IPS-20b (cell line): ENCODE data around the gene TRIM16.
A peak's percentile ranks its signal among the peaks of the same experiment; 100 is the strongest.
"Not testable (repeated sequence)": the region's sequence is repeated elsewhere in the genome, so short reads cannot be mapped to it uniquely, and the experiment has no call there.

Experiments
- H3K27ac ChIP-seq: one replicate; pipeline ENCODE4 v1.5.1; 2013; ENCODE audit warnings: low read length
- H3K27me3 ChIP-seq: 2 replicates; pipeline ENCODE4 v1.6.1; 2013; ENCODE audit warnings: mild to moderate bottlenecking, low read length, inconsistent platforms; ENCODE audit not compliant: insufficient read depth
- H3K36me3 ChIP-seq: 2 replicates; pipeline ENCODE4 v1.6.1; 2013; ENCODE audit warnings: low read depth, mild to moderate bottlenecking, inconsistent platforms, low read length, moderate library complexity; ENCODE audit not compliant: insufficient read depth
- H3K4me1 ChIP-seq: 2 replicates; pipeline ENCODE4 v1.6.1; 2013; ENCODE audit warnings: mild to moderate bottlenecking, control low read depth, inconsistent platforms, low read length, moderate library complexity; ENCODE audit not compliant: insufficient read depth
- H3K4me3 ChIP-seq: 2 replicates; pipeline ENCODE4 v1.5.1; 2013; ENCODE audit warnings: mild to moderate bottlenecking, low read length, inconsistent platforms
- H3K9ac ChIP-seq: 2 replicates; pipeline ENCODE4 v1.6.1; 2013; ENCODE audit warnings: low read depth, mild to moderate bottlenecking, inconsistent platforms, low read length, moderate library complexity
- H3K9me3 ChIP-seq: 2 replicates; pipeline ENCODE4 v1.6.1; 2013; ENCODE audit warnings: mild to moderate bottlenecking, low read depth, low read length, inconsistent platforms; ENCODE audit not compliant: insufficient read depth

TRIM16 gene

DNA sequence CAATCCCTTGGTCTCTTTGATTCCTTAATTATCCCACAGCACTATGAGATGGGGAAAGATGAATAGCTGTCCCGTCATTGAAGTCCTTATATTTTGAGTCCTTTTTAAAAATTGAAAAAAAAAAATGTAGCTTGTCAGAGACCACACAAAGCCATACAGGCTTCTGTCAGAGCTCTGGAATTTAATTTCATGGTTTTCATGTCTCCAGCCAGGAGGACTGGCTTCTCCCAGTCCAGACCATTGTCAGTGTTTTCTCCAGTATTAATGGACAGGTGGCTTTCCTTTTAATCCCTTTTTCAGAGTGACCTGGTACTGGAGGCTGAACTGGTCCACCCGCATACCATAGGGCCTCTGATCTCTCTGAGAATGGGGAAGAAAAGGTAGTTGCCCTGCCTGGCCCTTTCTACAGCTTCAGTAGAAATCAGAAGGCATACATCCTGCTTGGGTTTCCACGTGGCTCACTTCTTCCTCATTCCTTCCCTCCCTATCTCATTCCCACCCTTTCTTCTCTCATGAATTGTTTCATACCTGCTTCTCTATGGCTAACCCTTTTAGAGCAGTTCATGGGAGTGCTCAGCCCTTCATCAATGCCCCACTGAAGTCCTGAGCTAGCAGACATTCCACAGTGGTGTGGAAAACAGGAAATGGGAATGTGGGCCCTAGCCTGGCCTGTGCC lies 29.1 kb downstream of the TRIM16 start:
- no peaks in the 10 kb centered on the region for H3K9me3 ChIP-seq
- peak overlapping the region; percentile 2; the same call in 1 of the 2 replicates for H3K9ac ChIP-seq
- H3K36me3 ChIP-seq = peaks cover 27% of the 10 kb centered on the region
- H3K4me1 ChIP-seq = peaks cover 19% of the 10 kb centered on the region
- H3K27ac ChIP-seq = no peak overlapping the region
- no peaks in the 10 kb centered on the region for H3K27me3 ChIP-seq
- H3K4me3 ChIP-seq = no peak overlapping the region

DNA sequence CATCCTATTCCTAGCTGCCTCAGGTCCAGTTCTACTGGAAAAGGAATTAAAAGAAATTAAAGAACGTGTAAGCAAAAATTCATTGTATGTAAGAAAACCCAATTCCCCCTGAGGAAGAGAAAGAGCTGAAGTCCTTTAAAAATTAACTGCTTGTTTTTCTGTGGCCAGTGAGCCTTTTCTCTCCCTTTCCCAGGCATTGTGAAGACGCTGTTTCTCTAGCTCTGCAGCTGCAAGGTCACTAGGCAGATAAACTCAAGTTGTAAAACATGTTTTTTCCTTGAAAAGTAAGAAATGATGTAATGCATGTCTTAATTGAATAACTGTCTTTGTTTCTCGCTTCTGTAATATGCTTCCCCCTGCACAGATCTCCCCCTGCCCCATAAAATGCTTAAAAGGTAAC lies 29.7 kb downstream of the TRIM16 start:
- peaks cover 22% of the 10 kb centered on the region for H3K36me3 ChIP-seq
- H3K9ac ChIP-seq, H3K4me3 ChIP-seq, H3K27ac ChIP-seq, H3K27me3 ChIP-seq, H3K9me3 ChIP-seq: not testable (repeated sequence)
- H3K4me1 ChIP-seq = peaks cover 19% of the 10 kb centered on the region

DNA sequence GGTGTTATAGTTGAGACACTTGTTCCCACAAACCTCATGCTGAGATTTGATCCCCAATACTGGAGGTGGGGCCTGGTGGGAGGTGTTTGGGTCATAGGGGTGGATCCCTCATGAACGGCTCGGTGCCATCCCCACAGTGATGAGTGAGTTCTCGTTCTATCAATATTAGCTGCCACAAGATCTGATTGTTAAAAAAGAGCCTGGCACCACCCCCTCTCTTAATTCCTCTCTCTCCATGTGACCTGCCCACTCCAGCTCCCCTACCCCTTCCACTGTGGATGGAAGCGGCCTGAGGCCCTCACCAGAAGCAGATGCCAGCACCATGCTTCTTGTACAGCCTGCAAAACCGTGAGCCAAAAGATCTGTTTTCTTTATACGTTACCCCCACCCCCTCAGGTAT lies 31.2 kb downstream of the TRIM16 start:
- Histone ChIP-seq H3K4me3 (no peak overlapping the region), H3K27ac (no peak overlapping the region), H3K9ac (no peak overlapping the region)

DNA sequence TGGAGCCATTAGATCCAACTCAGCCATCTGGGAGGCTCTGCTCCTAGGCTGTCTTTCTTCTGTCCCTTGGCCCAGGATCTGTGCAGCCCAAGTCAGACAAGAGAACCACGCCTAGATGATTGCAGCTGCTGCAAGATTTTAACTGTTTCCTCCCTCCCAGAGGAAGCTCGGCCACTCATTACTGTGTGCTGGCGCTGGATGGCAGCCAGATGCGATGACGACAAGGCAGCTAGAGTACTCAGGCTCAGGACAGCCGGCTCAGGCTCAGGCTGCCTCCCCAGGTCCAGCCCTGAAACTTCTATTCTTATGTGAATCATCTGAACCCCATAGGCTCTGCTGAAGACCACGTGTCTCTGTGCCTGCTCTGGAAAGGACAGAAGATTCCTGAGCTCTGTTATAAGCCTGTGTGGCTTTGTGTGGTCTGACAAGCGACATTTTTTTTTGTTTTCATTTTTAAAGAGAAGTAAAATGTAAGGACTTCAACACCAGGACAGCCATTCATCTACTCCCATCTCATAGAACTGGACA lies 32.5 kb downstream of the TRIM16 start:
- Histone ChIP-seq H3K27ac (no peak overlapping the region), H3K4me1 (peaks cover 19% of the 10 kb centered on the region), H3K9me3 (no peaks in the 10 kb centered on the region), H3K36me3 (no peaks in the 10 kb centered on the region), H3K27me3 (no peaks in the 10 kb centered on the region), H3K9ac (peak overlapping the region; percentile 31; the same call in 1 of the 2 replicates), H3K4me3 (no peak overlapping the region)

More for the DNA sequence above, 31.2 kb downstream of the TRIM16 start:
- Histone ChIP-seq H3K4me1 (peaks cover 19% of the 10 kb centered on the region), H3K27me3 (no peaks in the 10 kb centered on the region), H3K9me3 (no peaks in the 10 kb centered on the region), H3K36me3 (peaks cover 9% of the 10 kb centered on the region)

DNA sequence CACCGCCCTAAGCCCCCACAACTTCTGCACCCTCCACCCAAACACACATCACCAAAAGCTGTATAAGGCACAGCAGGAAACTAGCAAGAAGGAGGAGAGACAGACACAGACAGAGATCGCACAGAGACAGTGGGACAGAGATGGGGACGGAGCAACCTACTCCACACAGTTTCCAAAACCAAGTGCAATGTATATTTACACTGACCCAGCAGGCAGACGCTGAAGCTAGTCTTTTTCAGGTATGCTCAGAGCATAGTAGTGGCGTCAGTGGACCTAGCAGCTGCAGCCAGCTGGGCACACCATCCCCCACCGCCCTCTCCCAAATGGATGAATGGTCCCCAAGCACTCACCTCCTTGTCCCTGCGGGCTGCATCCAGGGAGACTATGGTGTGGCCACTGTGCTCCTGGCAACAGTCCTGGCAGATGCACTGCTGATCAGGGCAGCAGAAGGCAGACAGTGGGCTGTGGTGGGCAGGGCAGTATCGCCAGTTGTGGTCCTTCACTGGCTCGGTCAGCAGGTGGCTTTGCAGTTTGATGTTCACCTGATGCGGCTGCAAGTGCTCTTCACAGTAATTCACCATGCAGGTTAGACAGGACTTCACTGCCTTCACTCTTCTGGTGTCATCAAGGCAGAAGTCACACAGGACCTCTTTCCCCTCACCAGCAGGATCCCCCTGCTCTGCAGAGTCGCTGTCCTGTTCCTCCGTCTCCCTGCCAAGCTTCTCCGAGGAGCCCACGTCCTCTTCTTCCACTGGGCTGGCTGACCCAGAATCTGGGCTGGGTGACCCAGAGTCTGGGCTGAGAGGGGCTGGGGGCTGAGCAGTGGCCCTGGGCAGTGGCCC lies 33.1 kb downstream of the TRIM16 start:
- Histone ChIP-seq H3K4me1 (peaks cover 20% of the 10 kb centered on the region), H3K4me3 (no peak overlapping the region), H3K9ac (peak overlapping the region; percentile 31; the same call in 1 of the 2 replicates), H3K27ac (no peak overlapping the region), H3K9me3 (no peaks in the 10 kb centered on the region), H3K36me3 (no peaks in the 10 kb centered on the region), H3K27me3 (no peaks in the 10 kb centered on the region)

DNA sequence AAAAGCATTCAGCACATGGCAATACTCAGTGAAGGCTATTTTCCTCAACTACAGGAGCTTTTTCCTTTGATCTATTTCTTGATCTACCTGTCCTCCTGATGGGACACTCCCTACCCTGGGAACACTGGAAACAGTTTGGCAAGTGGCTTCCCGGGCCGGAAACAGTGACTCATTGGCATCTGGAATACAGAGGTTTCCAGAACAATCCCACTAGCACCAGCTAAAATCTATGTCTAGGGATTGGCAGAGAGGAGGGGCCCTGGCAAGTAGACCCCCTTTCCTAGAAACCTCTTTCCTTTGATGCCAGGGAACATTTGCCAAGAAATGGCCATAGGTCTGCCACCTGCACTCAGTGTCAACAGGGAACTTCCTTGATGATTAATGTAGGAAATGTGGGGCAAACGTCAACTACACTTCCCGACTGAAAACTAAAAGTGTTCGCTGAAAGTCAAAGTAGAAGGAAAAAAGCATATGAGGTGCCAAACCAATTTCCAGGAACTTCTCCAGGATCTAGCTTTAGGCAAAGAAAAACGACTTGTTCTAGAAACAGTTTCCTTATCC lies 34.2 kb downstream of the TRIM16 start:
- Histone ChIP-seq H3K4me1 (peaks cover 19% of the 10 kb centered on the region; the same call in 1 of the 2 replicates), H3K9me3 (no peaks in the 10 kb centered on the region), H3K27ac (no peak overlapping the region), H3K4me3 (no peak overlapping the region), H3K27me3 (no peaks in the 10 kb centered on the region), H3K36me3 (no peaks in the 10 kb centered on the region), H3K9ac (no peak overlapping the region)

DNA sequence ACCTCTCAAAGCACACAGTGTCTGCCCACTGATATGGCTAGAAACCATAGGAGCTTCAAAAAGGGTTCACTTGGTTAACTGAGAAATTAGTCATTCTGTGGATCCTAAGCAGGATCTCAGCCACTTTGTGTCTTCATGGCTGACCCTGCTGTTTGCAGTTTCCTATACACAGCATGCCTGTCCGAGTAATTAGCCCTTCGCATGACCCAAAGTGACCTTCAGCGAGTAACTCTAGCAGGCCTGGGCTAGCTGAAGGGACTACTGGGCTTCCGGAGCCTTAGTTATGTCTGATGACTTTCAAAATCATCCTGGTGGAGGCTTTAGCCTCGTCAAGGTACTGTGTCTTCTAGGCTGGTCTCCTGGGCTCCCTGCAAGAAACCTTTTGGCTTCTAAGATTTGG lies 35.7 kb downstream of the TRIM16 start:
- Histone ChIP-seq H3K9me3 (no peaks in the 10 kb centered on the region), H3K27me3 (no peaks in the 10 kb centered on the region), H3K9ac (no peak overlapping the region), H3K4me1 (peaks cover 12% of the 10 kb centered on the region; the same call in 1 of the 2 replicates), H3K36me3 (no peaks in the 10 kb centered on the region), H3K27ac (no peak overlapping the region), H3K4me3 (no peak overlapping the region)

DNA sequence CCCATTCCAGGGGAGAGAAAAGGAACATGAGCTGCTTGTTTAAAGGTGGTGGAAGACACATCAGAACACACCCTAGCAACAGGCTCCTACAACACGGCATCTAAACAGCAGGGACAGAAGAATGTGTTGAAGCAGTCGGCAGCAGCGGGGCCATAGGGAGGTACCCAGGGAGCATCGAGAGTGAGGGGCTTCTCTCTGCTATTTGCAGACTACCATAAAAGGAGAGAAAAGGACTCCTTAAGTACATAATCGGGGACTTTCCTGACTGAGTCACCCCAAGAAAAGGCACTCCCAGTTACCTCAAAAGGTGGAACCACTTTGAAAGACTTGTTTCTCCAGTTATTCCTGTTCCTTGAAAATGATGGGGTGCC lies 38.2 kb downstream of the TRIM16 start:
- H3K27ac ChIP-seq = peak overlapping the region; percentile 54
- not testable (repeated sequence) for H3K27me3 ChIP-seq, H3K36me3 ChIP-seq, H3K4me3 ChIP-seq, H3K9me3 ChIP-seq, H3K4me1 ChIP-seq, H3K9ac ChIP-seq

DNA sequence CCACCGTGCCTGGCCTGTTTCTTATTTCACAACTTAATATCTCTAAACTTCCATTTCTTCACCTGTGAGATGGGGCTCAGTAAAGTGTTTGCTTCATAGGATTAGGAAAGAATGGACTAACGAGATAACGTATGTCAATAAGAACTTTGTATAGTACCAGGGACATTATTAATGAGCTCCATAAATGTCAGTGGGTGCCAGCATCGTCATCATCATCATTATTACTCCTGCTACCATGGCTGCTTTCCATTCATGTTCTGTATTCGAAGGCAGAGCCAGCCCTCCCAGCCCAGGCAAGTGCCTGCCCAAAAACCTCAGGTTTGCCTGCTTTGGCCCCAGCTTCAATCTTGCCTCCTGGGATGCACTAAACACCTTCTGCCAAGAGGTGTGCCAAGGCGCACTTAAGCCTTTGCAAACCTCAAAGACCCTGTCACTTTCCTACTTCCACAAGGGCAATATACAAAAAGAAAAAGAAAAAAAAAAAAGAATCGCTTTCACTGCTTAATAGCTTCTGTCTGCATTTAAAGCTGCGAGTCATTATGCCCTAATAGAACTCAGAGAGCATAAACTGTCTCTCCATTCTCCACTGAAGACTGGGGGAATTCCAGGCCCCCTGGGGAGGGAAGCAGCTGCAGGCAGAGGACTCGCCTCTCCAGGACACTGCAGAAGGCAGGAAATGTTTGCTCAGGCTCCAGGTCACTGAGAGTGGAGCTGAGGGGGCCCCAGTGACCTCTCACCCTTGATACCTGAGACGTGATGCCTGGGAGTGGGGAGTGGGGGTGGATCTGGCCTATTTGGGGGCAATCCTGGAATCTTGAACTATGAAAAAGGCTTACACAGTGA lies 38.8 kb downstream of the TRIM16 start:
- not testable (repeated sequence) for H3K27me3 ChIP-seq, H3K4me1 ChIP-seq, H3K36me3 ChIP-seq, H3K9ac ChIP-seq, H3K9me3 ChIP-seq, H3K4me3 ChIP-seq
- peak overlapping the region; percentile 54 for H3K27ac ChIP-seq

DNA sequence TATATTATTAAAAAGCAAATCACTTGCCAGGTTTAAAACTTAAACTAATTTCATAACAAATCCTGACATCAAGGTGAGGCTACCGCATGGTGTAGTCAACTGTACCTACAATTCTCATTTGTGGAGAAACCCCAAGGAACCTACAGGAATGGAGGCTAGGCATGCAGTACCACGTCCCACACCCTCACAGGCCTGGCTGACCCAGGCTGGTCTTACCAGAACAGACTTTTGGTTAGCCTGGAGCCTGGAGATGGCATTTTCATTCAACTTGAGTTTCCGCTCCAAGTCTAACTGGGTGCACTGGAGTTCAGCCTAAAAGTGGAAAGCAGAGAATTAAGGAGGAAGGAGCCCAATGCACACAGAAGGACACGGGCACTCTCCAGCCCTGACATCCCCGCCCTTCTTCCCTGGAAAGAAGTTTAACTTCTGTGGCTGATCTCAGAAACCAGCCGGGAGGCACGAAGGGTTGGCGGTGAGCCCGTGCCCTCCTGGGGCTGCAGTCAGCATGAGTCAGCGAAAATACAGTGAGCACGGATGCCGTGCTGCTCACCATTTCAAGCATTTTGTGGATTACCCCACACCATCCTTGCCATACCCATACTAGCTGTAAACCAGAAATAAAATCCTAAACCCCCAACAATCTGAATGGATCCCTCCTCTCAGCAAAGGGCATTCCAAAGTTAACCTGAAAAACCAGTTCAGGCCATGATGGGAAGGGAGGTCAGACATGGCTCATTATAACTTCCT lies 41.4 kb downstream of the TRIM16 start:
- not testable (repeated sequence) for H3K4me3 ChIP-seq, H3K36me3 ChIP-seq, H3K27me3 ChIP-seq, H3K9ac ChIP-seq, H3K27ac ChIP-seq, H3K9me3 ChIP-seq, H3K4me1 ChIP-seq

DNA sequence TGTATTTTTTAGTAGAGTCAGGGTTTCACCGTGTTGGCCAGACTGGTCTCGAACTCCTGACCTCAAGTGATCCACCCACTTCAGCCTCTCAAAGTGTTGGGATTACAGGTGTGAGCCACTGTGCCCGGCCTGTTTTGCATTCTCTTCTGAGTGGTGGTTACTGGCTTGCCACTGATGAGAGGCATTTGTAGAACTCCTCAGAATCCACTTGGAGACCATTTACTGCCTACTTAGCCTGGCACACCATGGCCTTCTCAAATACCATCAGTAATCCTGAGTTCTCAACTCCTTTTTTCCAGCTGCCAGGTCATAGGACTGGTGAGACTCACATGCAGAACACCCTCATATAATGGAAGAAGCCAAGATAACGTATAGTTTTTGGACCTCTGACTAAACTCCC lies 42.1 kb downstream of the TRIM16 start:
- not testable (repeated sequence) for H3K27ac ChIP-seq

More for the DNA sequence above, 42.1 kb downstream of the TRIM16 start:
- not testable (repeated sequence) for H3K4me3 ChIP-seq, H3K9ac ChIP-seq, H3K9me3 ChIP-seq, H3K36me3 ChIP-seq, H3K4me1 ChIP-seq, H3K27me3 ChIP-seq
